ENCODE results near the gene SYNDIG1L. TPM values are rescaled to one million over a fixed set of nuclear protein-coding genes. Genes with fewer than 3 reads are reported as not detected.
A peak's percentile ranks its signal among the peaks of the same experiment; 100 is the strongest.

The SYNDIG1L gene
- total and polyA plus RNA-seq, 2 donors: under 0.01 to 0.11 TPM

DNA sequence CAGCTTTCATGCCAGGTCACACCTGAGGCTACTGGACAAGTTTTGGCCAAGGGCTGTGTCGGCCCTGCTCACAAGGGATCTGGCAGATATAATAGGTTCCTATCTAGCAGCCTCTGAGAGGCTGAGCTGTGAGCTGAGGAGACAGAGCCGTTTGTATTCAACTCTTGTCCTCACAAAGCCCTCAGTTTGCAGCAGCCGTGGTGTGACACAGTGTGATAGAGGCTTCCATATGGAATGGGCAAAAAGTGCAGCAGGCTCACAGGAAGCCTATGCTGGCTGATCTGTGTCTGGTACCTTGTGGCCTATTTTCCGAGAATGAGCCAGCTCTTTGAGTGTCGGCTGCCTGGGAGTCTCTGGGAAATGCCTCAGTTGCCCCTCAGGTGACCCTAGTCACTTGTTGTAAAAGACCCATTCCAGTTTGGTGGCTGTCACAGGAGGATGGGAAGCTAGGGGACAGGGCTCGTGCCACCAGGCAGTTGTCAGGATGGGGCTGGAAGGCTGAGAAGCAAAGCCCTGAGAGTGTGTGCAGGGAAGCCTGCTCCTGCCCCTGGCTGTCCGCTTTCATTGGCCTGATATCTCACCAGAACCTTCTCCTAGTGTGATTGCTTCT, 61.6 kb downstream of the SYNDIG1L start:
- Histone ChIP-seq H3K4me3 (ENCODE audit: low read length in 2 of 2) (no peak overlapping the region), H3K27me3 (ENCODE audit: control insufficient read depth in 2 of 2, insufficient read depth in 1 of 2, low read length in 1 of 2) (peaks cover 2 to 18% of the 10 kb centered on the region in 2 donors), H3K9me3 (ENCODE audit: control insufficient read depth in 2 of 2, insufficient read depth in 1 of 2, low read length in 1 of 2) (peaks cover 0 to 1% of the 10 kb centered on the region in 2 donors), H3K36me3 (ENCODE audit: control insufficient read depth in 2 of 2, insufficient read depth in 2 of 2, low read length in 1 of 2) (no peaks in the 10 kb centered on the region), H3K4me1 (ENCODE audit: control insufficient read depth in 2 of 2, insufficient read depth in 2 of 2, low read length in 2 of 2) (no peaks in the 10 kb centered on the region), H3K27ac (ENCODE audit: low read depth in 1 of 2, low read length in 1 of 2) (no peak overlapping the region)
- no peak for DNase-seq (ENCODE audit: low read depth in 6 of 9, low spot score in 9 of 9)
- 91% methylated on average over 7 of the region's 7 CpGs for WGBS

DNA sequence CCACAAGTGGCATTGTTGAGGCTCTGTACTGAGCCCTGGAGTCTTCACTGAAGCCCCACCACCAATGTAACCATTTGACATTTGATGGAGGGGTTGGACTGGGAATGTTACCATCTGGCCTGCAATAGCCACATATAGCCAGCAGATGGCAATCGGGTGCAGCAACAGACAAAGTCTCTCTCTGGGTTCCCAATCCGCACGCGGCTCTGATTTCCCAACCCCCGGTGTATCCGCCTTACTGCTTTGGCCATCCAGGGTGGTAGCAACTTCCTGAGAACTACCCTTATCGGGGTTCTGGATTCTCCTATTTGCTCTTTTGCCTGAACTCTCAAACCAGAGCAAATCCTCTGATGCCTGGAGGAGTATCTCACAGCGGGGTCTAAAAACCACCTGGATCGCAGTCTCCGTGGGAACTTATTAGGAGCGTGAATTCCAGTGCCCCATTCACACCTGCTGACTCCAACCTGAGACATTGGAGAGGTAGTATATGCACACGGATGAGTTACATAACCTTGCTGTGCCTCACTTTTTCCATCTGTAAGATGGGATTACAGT, 63.6 kb downstream of the SYNDIG1L start:
- Histone ChIP-seq H3K4me1 (ENCODE audit: control insufficient read depth in 2 of 2, insufficient read depth in 2 of 2, low read length in 2 of 2) (no peaks in the 10 kb centered on the region), H3K4me3 (ENCODE audit: low read length in 2 of 2) (no peak overlapping the region), H3K36me3 (ENCODE audit: control insufficient read depth in 2 of 2, insufficient read depth in 2 of 2, low read length in 1 of 2) (no peaks in the 10 kb centered on the region), H3K9me3 (ENCODE audit: control insufficient read depth in 2 of 2, insufficient read depth in 1 of 2, low read length in 1 of 2) (peaks cover 0 to 1% of the 10 kb centered on the region in 2 donors), H3K27ac (ENCODE audit: low read depth in 1 of 2, low read length in 1 of 2) (no peak overlapping the region), H3K27me3 (ENCODE audit: control insufficient read depth in 2 of 2, insufficient read depth in 1 of 2, low read length in 1 of 2) (peaks cover 2 to 18% of the 10 kb centered on the region in 2 donors)
- peak; percentile 16 to 62 (median 36) for DNase-seq (ENCODE audit: low read depth in 6 of 9, low spot score in 9 of 9)
- 31% methylated on average over 12 of the region's 12 CpGs for WGBS

DNA sequence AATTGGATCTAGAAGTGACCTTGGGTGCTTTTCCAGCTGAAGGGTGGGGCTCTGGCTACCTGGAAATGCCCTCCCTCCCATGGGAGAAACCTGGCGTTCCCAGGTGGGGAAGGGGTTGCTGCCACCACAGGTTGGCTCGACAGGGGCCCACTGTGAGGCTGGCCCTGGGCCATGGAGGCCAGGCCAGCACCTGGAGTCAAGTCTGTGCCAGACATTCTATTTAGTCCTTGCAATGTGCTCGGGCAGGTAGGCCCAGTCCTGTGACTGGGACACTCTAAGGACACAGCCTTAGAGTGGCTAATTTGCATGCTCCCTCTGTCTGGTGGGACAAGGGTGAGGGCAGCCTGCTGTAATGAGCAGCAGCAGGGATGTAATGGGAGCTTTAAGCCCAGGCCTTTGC, 65.8 kb downstream of the SYNDIG1L start:
- Histone ChIP-seq H3K9me3 (ENCODE audit: control insufficient read depth in 2 of 2, insufficient read depth in 1 of 2, low read length in 1 of 2) (peaks cover 0 to 1% of the 10 kb centered on the region in 2 donors), H3K27me3 (ENCODE audit: control insufficient read depth in 2 of 2, insufficient read depth in 1 of 2, low read length in 1 of 2) (peaks cover 2 to 15% of the 10 kb centered on the region in 2 donors), H3K27ac (ENCODE audit: low read depth in 1 of 2, low read length in 1 of 2) (no peak overlapping the region), H3K4me3 (ENCODE audit: low read length in 2 of 2) (no peak overlapping the region), H3K4me1 (ENCODE audit: control insufficient read depth in 2 of 2, insufficient read depth in 2 of 2, low read length in 2 of 2) (no peaks in the 10 kb centered on the region), H3K36me3 (ENCODE audit: control insufficient read depth in 2 of 2, insufficient read depth in 2 of 2, low read length in 1 of 2) (no peaks in the 10 kb centered on the region)
- WGBS: 83% methylated on average over 3 of the region's 3 CpGs
- DNase-seq (ENCODE audit: low read depth in 6 of 9, low spot score in 9 of 9): no peak

- no peak for DNase-seq (ENCODE audit: low read depth in 6 of 9, low spot score in 9 of 9)
- Histone ChIP-seq H3K36me3 (ENCODE audit: control insufficient read depth in 2 of 2, insufficient read depth in 2 of 2, low read length in 1 of 2) (no peaks in the 10 kb centered on the region), H3K4me3 (ENCODE audit: low read length in 2 of 2) (no peak overlapping the region), H3K27me3 (ENCODE audit: control insufficient read depth in 2 of 2, insufficient read depth in 1 of 2, low read length in 1 of 2) (peaks cover 2 to 6% of the 10 kb centered on the region in 2 donors), H3K27ac (ENCODE audit: low read depth in 1 of 2, low read length in 1 of 2) (no peak overlapping the region), H3K4me1 (ENCODE audit: control insufficient read depth in 2 of 2, insufficient read depth in 2 of 2, low read length in 2 of 2) (no peaks in the 10 kb centered on the region), H3K9me3 (ENCODE audit: control insufficient read depth in 2 of 2, insufficient read depth in 1 of 2, low read length in 1 of 2) (peaks cover 0 to 1% of the 10 kb centered on the region in 2 donors)
- 97% methylated on average over 17 of the region's 17 CpGs for WGBS
These were observed 67.7 kb downstream of the SYNDIG1L start for GRCh38 chr14:74358176-74358829.

GRCh38 chr14:74357585-74357984, 68.4 kb downstream of the SYNDIG1L start:
- no peak for DNase-seq (ENCODE audit: low read depth in 6 of 9, low spot score in 9 of 9)
- 96% methylated on average over 19 of the region's 19 CpGs for WGBS

GRCh38 chr14:74356892-74357575, 69.0 kb downstream of the SYNDIG1L start:
- Histone ChIP-seq H3K4me3 (ENCODE audit: low read length in 2 of 2) (no peak overlapping the region), H3K27me3 (ENCODE audit: control insufficient read depth in 2 of 2, insufficient read depth in 1 of 2, low read length in 1 of 2) (peaks cover 0 to 2% of the 10 kb centered on the region in 2 donors), H3K4me1 (ENCODE audit: control insufficient read depth in 2 of 2, insufficient read depth in 2 of 2, low read length in 2 of 2) (no peaks in the 10 kb centered on the region), H3K36me3 (ENCODE audit: control insufficient read depth in 2 of 2, insufficient read depth in 2 of 2, low read length in 1 of 2) (no peaks in the 10 kb centered on the region), H3K27ac (ENCODE audit: low read depth in 1 of 2, low read length in 1 of 2) (no peak overlapping the region), H3K9me3 (ENCODE audit: control insufficient read depth in 2 of 2, insufficient read depth in 1 of 2, low read length in 1 of 2) (peaks cover 0 to 1% of the 10 kb centered on the region in 2 donors)
- DNase-seq (ENCODE audit: low read depth in 6 of 9, low spot score in 9 of 9): no peak
- 97% methylated on average over 32 of the region's 32 CpGs for WGBS

More at GRCh38 chr14:74357585-74357984, 68.4 kb downstream of the SYNDIG1L start:
- Histone ChIP-seq H3K36me3 (ENCODE audit: control insufficient read depth in 2 of 2, insufficient read depth in 2 of 2, low read length in 1 of 2) (no peaks in the 10 kb centered on the region), H3K4me1 (ENCODE audit: control insufficient read depth in 2 of 2, insufficient read depth in 2 of 2, low read length in 2 of 2) (no peaks in the 10 kb centered on the region), H3K27me3 (ENCODE audit: control insufficient read depth in 2 of 2, insufficient read depth in 1 of 2, low read length in 1 of 2) (peaks cover 2% of the 10 kb centered on the region in 2 donors), H3K27ac (ENCODE audit: low read depth in 1 of 2, low read length in 1 of 2) (no peak overlapping the region), H3K9me3 (ENCODE audit: control insufficient read depth in 2 of 2, insufficient read depth in 1 of 2, low read length in 1 of 2) (peaks cover 0 to 1% of the 10 kb centered on the region in 2 donors), H3K4me3 (ENCODE audit: low read length in 2 of 2) (no peak overlapping the region)

Other genes starting within 250 kb of the SYNDIG1L start
- gene VSX2, start 186.8 kb downstream of the SYNDIG1L start, total RNA-seq: 0.05 TPM
- 0.14 TPM for gene VSX2, start 186.8 kb downstream of the SYNDIG1L start, polyA plus RNA-seq
- 28.3 TPM for gene ABCD4, start 123.3 kb downstream of the SYNDIG1L start, total RNA-seq
- 95.7 TPM for gene ABCD4, start 123.3 kb downstream of the SYNDIG1L start, polyA plus RNA-seq
- 0.05 TPM for gene VRTN, start 77.7 kb downstream of the SYNDIG1L start, total RNA-seq
- 0.02 TPM for gene VRTN, start 77.7 kb downstream of the SYNDIG1L start, polyA plus RNA-seq
- 89.8 TPM for gene NPC2, start 67.1 kb upstream of the SYNDIG1L start, total RNA-seq
- 260 TPM for gene NPC2, start 67.1 kb upstream of the SYNDIG1L start, polyA plus RNA-seq
- gene ISCA2, start 67.6 kb upstream of the SYNDIG1L start, total RNA-seq: 35.3 TPM
- 34.1 TPM for gene ISCA2, start 67.6 kb upstream of the SYNDIG1L start, polyA plus RNA-seq
- 2.6 TPM for gene LTBP2, start 186.0 kb upstream of the SYNDIG1L start, total RNA-seq
- gene LTBP2, start 186.0 kb upstream of the SYNDIG1L start, polyA plus RNA-seq: 2.9 TPM